B cell (primary cell): ENCODE measurements around the gene HOOK1. TPM values are rescaled to one million over a fixed set of nuclear protein-coding genes. Genes with fewer than 3 reads are reported as not detected.

Source experiments
- ATAC-seq: fragments of 200-7000 bp; cut with Tn5 transposase; one replicate; pipeline ENCODE4 v1.10.0; 2021; ENCODE audit warnings: low read depth, mild to moderate bottlenecking, moderate number of reproducible peaks, moderate library complexity
- CTCF ChIA-PET: fragments of 350-600 bp; sonication (Branson Sonifier 250); formaldehyde crosslinking; loops from one replicate; lab custom pipeline; 2021; ENCODE audit warnings: antibody characterized with exemption, inconsistent platforms; lab: Charles Lee
- POLR2A ChIA-PET: fragments of 350-600 bp; sonication (Branson Sonifier 250); formaldehyde crosslinking; loops from one replicate; lab custom pipeline; 2021; ENCODE audit warnings: antibody characterized with exemption; lab: Charles Lee
- DNase-seq: peaks from one replicate; pipeline ENCODE4 v3.0.0; 2013
- H2AFZ ChIP-seq: 2 replicates; pipeline ENCODE4 v1.6.1; 2012; ENCODE audit warnings: mild to moderate bottlenecking, low read depth, low read length; ENCODE audit not compliant: insufficient read depth, poor library complexity, severe bottlenecking
- H3K27ac ChIP-seq, 2 donors: 1 replicate in 1 of 2; 2 replicates in 1 of 2; pipeline ENCODE4 v1.5.1; 2012 to 2013; ENCODE audit warnings: low read length in 2 of 2, mild to moderate bottlenecking in 2 of 2, moderate library complexity in 1 of 2
- H3K27me3 ChIP-seq, 4 experiments: fragments of 200-600 bp in 1 of 4; sonication (generic) in 1 of 4; replicated peaks in 1 of 4; 1 replicate in 2 of 4; 2 replicates in 2 of 4; pipeline versions ENCODE4 v1.6.1 to v1.7.0; 2013 to 2016; ENCODE audit warnings: low read length in 3 of 4, mild to moderate bottlenecking in 2 of 4, mixed read lengths in 1 of 4, moderate library complexity in 1 of 4; ENCODE audit not compliant: insufficient read depth in 4 of 4, control insufficient read depth in 3 of 4; ENCODE audit errors: control extremely low read depth in 1 of 4
- H3K36me3 ChIP-seq, 2 experiments: replicated peaks in 1 of 2; 1 replicate in 1 of 2; 2 replicates in 1 of 2; pipeline versions ENCODE4 v1.6.1 to v1.7.1; 2013; ENCODE audit warnings: low read length in 1 of 2; ENCODE audit not compliant: insufficient read depth in 2 of 2, control insufficient read depth in 1 of 2; ENCODE audit errors: control extremely low read depth in 1 of 2, extremely low read depth in 1 of 2
- H3K4me1 ChIP-seq, 2 donors: fragments of 200-600 bp in 1 of 2; sonication (generic) in 1 of 2; 1 replicate in 1 of 2; 2 replicates in 1 of 2; pipeline versions ENCODE4 v1.5.1 to v1.6.1; 2013 to 2017; ENCODE audit warnings: low read length in 2 of 2; ENCODE audit not compliant: control insufficient read depth in 2 of 2, insufficient read depth in 2 of 2
- H3K4me2 ChIP-seq: replicated peaks from 2 replicates; pipeline ENCODE3; 2012; ENCODE audit warnings: mild to moderate bottlenecking, low read depth, low read length; ENCODE audit not compliant: poor library complexity, severe bottlenecking
- H3K4me3 ChIP-seq, 5 experiments: fragments of 200-600 bp in 1 of 5; sonication (generic) in 1 of 5; 1 replicate in 3 of 5; 2 replicates in 2 of 5; pipeline versions ENCODE4 v1.5.1 to v1.7.0; 2011 to 2016; ENCODE audit warnings: low read length in 4 of 5, mild to moderate bottlenecking in 4 of 5, low read depth in 2 of 5, control low read depth in 1 of 5, moderate library complexity in 1 of 5; ENCODE audit not compliant: insufficient read depth in 1 of 5; ENCODE audit errors: control extremely low read depth in 1 of 5, extremely low read depth in 1 of 5
- H3K79me2 ChIP-seq: fragments of 200-600 bp; sonication (generic); one replicate; pipeline ENCODE4 v1.6.0; 2016; ENCODE audit warnings: low read length; ENCODE audit not compliant: control insufficient read depth, insufficient read depth
- H3K9ac ChIP-seq: fragments of 200-600 bp; sonication (generic); 2 replicates; pipeline ENCODE4 v1.6.1; 2017; ENCODE audit warnings: mild to moderate bottlenecking, low read length, moderate library complexity
- H3K9me3 ChIP-seq, 3 donors: one replicate each; pipeline versions ENCODE4 v1.6.1 to v1.7.1; 2013; ENCODE audit warnings: low read length in 2 of 3; ENCODE audit not compliant: control insufficient read depth in 2 of 3, insufficient read depth in 1 of 3; ENCODE audit errors: control extremely low read depth in 1 of 3
- H4K20me1 ChIP-seq: 2 replicates; pipeline ENCODE4 v1.6.0; 2012; ENCODE audit warnings: mild to moderate bottlenecking, low read length; ENCODE audit not compliant: insufficient read depth, control insufficient read depth, poor library complexity, severe bottlenecking
- H3K27ac Mint-ChIP-seq: one replicate; pipeline ENCODE4 v1.8.0; 2021; ENCODE audit warnings: mixed read lengths
- H3K27me3 Mint-ChIP-seq: one replicate; pipeline ENCODE4 v1.8.0; 2021; ENCODE audit warnings: mixed read lengths
- H3K4me1 Mint-ChIP-seq: one replicate; pipeline ENCODE4 v1.8.0; 2021; ENCODE audit warnings: mixed read lengths
- H3K4me3 Mint-ChIP-seq: one replicate; pipeline ENCODE4 v1.8.0; 2021; ENCODE audit warnings: mixed read lengths
- H3K9me3 Mint-ChIP-seq: one replicate; pipeline ENCODE4 v1.8.0; 2022; ENCODE audit warnings: mixed read lengths; ENCODE audit not compliant: insufficient read depth
- EZH2 ChIP-seq: IDR thresholded peaks from 2 replicates; pipeline ENCODE4 v1.6.1; 2012; ENCODE audit warnings: borderline replicate concordance, low read depth, mild to moderate bottlenecking, moderate library complexity, low read length; ENCODE audit not compliant: insufficient read depth, poor library complexity, severe bottlenecking
- intact Hi-C: fragments of 100-400 bp; cut with micrococcal nuclease; formaldehyde crosslinking; loops from one replicate; pipeline ENCODE4 v1.10.0; 2022
- polyA plus RNA-seq: library from polyadenylated mRNA; depleted of rRNA; stranded (reverse); fragments of >200 nt; gene quantifications from 2 replicates; pipeline ENCODE4 v1.2.3, GENCODE V29; 2012
- total RNA-seq, 2 donors: library from RNA; stranded (reverse); fragments of 120-200 nt in 1 of 2; gene quantifications; 1 replicate in 1 of 2; 2 replicates in 1 of 2; pipeline versions ENCODE4 v1.2.3 to v1.2.4, GENCODE V29; 2013 to 2022
- TF ChIP-seq, protein P1 (sequence below): fragments of 200-600 bp; IDR thresholded peaks from one replicate; pipeline ENCODE4 v1.8.0; 2022; ENCODE audit warnings: antibody characterized with exemption, mild to moderate bottlenecking

The HOOK1 gene
- total and polyA plus RNA-seq, 2 donors (not counting 1 experiment from before 2014, with no cell fraction given): 2.0 to 12.0 TPM

DNA sequence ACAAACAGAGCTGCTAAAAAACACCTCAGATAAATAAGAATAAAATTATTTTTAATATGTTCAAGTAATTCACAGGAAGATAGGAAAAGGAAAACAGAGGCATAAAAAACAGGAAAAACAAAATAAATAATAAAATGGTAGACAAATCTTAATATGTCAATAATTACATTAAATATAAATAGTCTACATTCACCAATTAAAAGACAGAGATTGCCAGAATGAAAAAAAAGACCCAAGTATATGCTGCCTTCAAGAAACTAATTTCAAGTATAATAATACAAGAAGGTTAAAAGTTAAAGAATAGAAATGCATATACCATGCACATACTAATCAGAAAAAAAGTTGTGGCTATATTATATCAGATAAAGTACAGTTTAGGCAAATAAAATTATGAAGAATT lies 109.9 kb downstream of the HOOK1 start:
- H4K20me1 ChIP-seq: no peaks in the 10 kb centered on the region
- H3K36me3 ChIP-seq: no peaks in the 10 kb centered on the region
- H2AFZ ChIP-seq: no peak overlapping the region
- peaks cover 0 to 4% (median 1%) of the 10 kb centered on the region in 3 donors for H3K9me3 ChIP-seq
- H3K79me2 ChIP-seq: no peaks in the 10 kb centered on the region
- peaks cover 34% of the 10 kb centered on the region for H3K27me3 Mint-ChIP-seq
- no peak for TF ChIP-seq EZH2
- TF ChIP-seq, protein P1, sequence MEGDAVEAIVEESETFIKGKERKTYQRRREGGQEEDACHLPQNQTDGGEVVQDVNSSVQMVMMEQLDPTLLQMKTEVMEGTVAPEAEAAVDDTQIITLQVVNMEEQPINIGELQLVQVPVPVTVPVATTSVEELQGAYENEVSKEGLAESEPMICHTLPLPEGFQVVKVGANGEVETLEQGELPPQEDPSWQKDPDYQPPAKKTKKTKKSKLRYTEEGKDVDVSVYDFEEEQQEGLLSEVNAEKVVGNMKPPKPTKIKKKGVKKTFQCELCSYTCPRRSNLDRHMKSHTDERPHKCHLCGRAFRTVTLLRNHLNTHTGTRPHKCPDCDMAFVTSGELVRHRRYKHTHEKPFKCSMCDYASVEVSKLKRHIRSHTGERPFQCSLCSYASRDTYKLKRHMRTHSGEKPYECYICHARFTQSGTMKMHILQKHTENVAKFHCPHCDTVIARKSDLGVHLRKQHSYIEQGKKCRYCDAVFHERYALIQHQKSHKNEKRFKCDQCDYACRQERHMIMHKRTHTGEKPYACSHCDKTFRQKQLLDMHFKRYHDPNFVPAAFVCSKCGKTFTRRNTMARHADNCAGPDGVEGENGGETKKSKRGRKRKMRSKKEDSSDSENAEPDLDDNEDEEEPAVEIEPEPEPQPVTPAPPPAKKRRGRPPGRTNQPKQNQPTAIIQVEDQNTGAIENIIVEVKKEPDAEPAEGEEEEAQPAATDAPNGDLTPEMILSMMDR: no peak
- H3K9ac ChIP-seq: no peak overlapping the region
- ATAC-seq: no peak
- no peak overlapping the region for H3K4me3 Mint-ChIP-seq
- POLR2A ChIA-PET: no interaction called here
- H3K9me3 Mint-ChIP-seq: no peaks in the 10 kb centered on the region
- DNase-seq: no peak
- peaks cover 0 to 15% (median 3%) of the 10 kb centered on the region in 4 experiments for H3K27me3 ChIP-seq
- H3K4me1 ChIP-seq: peaks cover 10% of the 10 kb centered on the region in 2 donors
- no peak overlapping the region for H3K27ac ChIP-seq
- no peak overlapping the region for H3K4me3 ChIP-seq
- no peak overlapping the region for H3K4me2 ChIP-seq
- no peak overlapping the region for H3K27ac Mint-ChIP-seq
- intact Hi-C loops: no loop called here
- CTCF ChIA-PET: no interaction called here
- H3K4me1 Mint-ChIP-seq: peaks cover 17% of the 10 kb centered on the region

Other genes starting within 250 kb of the HOOK1 start
- 0.34 and 0.41 TPM in 2 replicates for gene CYP2J2, start 111.8 kb downstream of the HOOK1 start, total RNA-seq
- gene CYP2J2, start 111.8 kb downstream of the HOOK1 start, polyA plus RNA-seq: 0.37 and 0.91 TPM in 2 replicates